OCI-LY1 (cell line): Measurements from ENCODE around the gene SYNPO2.

Experiments used
- H2AFZ ChIP-seq: fragments of 200-600 bp; sonication (generic), shearing (Covaris generic); 2 replicates; pipeline ENCODE4 v1.6.0; 2014; ENCODE audit warnings: antibody characterized with exemption, mild to moderate bottlenecking, low read length
- H3F3A ChIP-seq: fragments of 200-600 bp; sonication (generic), shearing (Covaris generic); 2 replicates; pipeline ENCODE4 v1.6.0; 2014; ENCODE audit warnings: mild to moderate bottlenecking, antibody characterized with exemption, low read length, moderate library complexity; ENCODE audit not compliant: insufficient read depth
- H3K27ac ChIP-seq: fragments of 200-600 bp; sonication (generic); 2 replicates; pipeline ENCODE4 v1.5.1; 2014; ENCODE audit warnings: low read length, mixed run types, mild to moderate bottlenecking, low read depth; ENCODE audit not compliant: poor library complexity, severe bottlenecking
- H3K27me3 ChIP-seq: fragments of 200-600 bp; sonication (generic); 2 replicates; pipeline ENCODE4 v1.6.0; 2014; ENCODE audit warnings: antibody characterized with exemption, mild to moderate bottlenecking, low read length, moderate library complexity; ENCODE audit not compliant: insufficient read depth
- H3K36me3 ChIP-seq: fragments of 200-600 bp; sonication (generic); 2 replicates; pipeline ENCODE4 v1.6.1; 2014; ENCODE audit warnings: mild to moderate bottlenecking, antibody characterized with exemption, low read length, moderate library complexity, mixed read lengths; ENCODE audit not compliant: insufficient read depth
- H3K4me1 ChIP-seq: fragments of 200-600 bp; sonication (generic); 2 replicates; pipeline ENCODE4 v1.5.1; 2014; ENCODE audit warnings: mild to moderate bottlenecking, low read length, moderate library complexity; ENCODE audit not compliant: insufficient read depth, severe bottlenecking
- H3K4me2 ChIP-seq: fragments of 200-600 bp; sonication (generic), shearing (Covaris generic); 2 replicates; pipeline ENCODE4 v1.6.1; 2014; ENCODE audit warnings: low read length
- H3K4me3 ChIP-seq: fragments of 200-600 bp; sonication (generic); 2 replicates; pipeline ENCODE4 v1.5.1; 2014; ENCODE audit warnings: low read length, low read depth, mild to moderate bottlenecking, mixed read lengths; ENCODE audit not compliant: poor library complexity, severe bottlenecking
- H3K79me2 ChIP-seq: fragments of 200-600 bp; shearing (Covaris generic); 2 replicates; pipeline ENCODE4 v1.6.1; 2016; ENCODE audit warnings: mixed run types, low read length, mixed read lengths; ENCODE audit not compliant: insufficient read depth
- H3K9ac ChIP-seq: fragments of 200-600 bp; sonication (generic), shearing (Covaris generic); 2 replicates; pipeline ENCODE4 v1.6.1; 2014; ENCODE audit warnings: mild to moderate bottlenecking, low read length, mixed read lengths
- H3K9me2 ChIP-seq: fragments of 200-600 bp; sonication (generic), shearing (Covaris generic); 2 replicates; pipeline ENCODE4 v1.6.1; 2014; ENCODE audit warnings: low read depth, mild to moderate bottlenecking, low read length, mixed read lengths
- H3K9me3 ChIP-seq: fragments of 200-600 bp; shearing (Covaris generic); 2 replicates; pipeline ENCODE4 v1.6.1; 2014; ENCODE audit warnings: low read length, mixed read lengths
- H4K20me1 ChIP-seq: fragments of 200-600 bp; sonication (generic), shearing (Covaris generic); 2 replicates; pipeline ENCODE4 v1.6.0; 2016; ENCODE audit warnings: mild to moderate bottlenecking, low read length; ENCODE audit not compliant: insufficient read depth
- CTCF ChIP-seq: fragments of 200-600 bp; sonication (generic), shearing (Covaris generic); IDR thresholded peaks from 2 replicates; pipeline ENCODE4 v1.5.1; 2017; ENCODE audit warnings: mild to moderate bottlenecking, antibody characterized with exemption, low read length, moderate library complexity, mixed read lengths
- EZH2 ChIP-seq: fragments of 200-600 bp; sonication (generic), shearing (Covaris generic); IDR thresholded peaks from 2 replicates; pipeline ENCODE4 v1.8.0; 2017; ENCODE audit warnings: borderline replicate concordance, mixed run types, mild to moderate bottlenecking, antibody characterized with exemption, low read length, moderate library complexity, mixed read lengths

SYNPO2 gene

GRCh38 chr4:118964891-118965411 is 76.3 kb downstream of the SYNPO2 start:
- H3K9me3 ChIP-seq = no peaks in the 10 kb centered on the region
- no peaks in the 10 kb centered on the region for H3K4me1 ChIP-seq
- H3K27ac ChIP-seq = no peak overlapping the region
- H4K20me1 ChIP-seq = no peaks in the 10 kb centered on the region
- H3K79me2 ChIP-seq = no peaks in the 10 kb centered on the region
- H3F3A ChIP-seq = no peaks in the 10 kb centered on the region
- no peak overlapping the region for H3K9ac ChIP-seq
- no peaks in the 10 kb centered on the region for H3K27me3 ChIP-seq
- no peak for TF ChIP-seq CTCF
- TF ChIP-seq EZH2 = no peak
- H3K36me3 ChIP-seq = no peaks in the 10 kb centered on the region
- no peaks in the 10 kb centered on the region for H3K9me2 ChIP-seq
- H2AFZ ChIP-seq = no peak overlapping the region
- no peak overlapping the region for H3K4me2 ChIP-seq
- no peak overlapping the region for H3K4me3 ChIP-seq

DNA sequence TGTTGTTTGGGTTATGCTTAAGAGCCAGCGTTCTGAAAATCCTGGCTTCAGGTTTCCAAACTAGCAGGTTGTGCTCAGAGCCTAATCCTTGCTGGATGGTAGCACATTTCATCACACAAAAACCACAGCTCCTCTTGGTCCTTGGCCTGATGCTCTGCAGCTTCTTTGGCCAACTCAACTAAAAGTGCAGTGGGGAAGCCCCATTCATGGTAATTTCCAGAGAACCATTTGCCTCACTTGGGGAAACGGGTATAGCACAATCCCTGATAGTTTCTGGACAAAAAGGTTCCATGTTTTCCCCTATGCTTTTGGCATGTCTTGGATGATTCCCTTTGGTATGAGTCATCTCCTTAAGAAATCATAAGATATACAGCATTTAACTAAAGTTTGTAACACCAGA is 78.7 kb downstream of the SYNPO2 start:
- Histone ChIP-seq H3K4me2 (no peak overlapping the region), H3K4me3 (no peak overlapping the region), H3K9ac (no peak overlapping the region), H3K79me2 (no peaks in the 10 kb centered on the region), H4K20me1 (no peaks in the 10 kb centered on the region), H3K27ac (no peak overlapping the region), H3K9me2 (no peaks in the 10 kb centered on the region), H2AFZ (no peak overlapping the region), H3K27me3 (no peaks in the 10 kb centered on the region), H3K4me1 (no peaks in the 10 kb centered on the region), H3F3A (no peaks in the 10 kb centered on the region), H3K9me3 (no peaks in the 10 kb centered on the region), H3K36me3 (no peaks in the 10 kb centered on the region)
- TF ChIP-seq CTCF (no peak), EZH2 (no peak)

DNA sequence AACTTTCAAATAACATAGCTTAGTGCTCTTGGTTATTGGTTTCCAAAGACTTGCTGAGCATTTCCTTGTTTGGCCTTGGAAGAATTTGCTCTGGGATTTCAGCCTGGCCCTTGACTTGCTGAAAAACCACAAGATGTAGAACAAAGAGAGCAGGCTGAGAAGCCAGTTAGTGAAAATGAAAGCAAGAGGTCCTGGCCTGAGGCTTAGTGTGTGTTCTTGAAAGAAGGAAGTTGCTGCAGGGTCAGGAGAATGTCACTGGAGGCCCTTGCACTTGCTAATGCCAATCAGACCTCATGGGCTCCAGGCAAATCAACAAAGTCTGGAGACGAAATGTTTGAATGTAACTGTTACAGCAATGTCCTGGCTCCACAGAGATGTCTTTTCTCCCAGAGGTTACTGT is 79.4 kb downstream of the SYNPO2 start:
- Histone ChIP-seq H3K4me1 (no peaks in the 10 kb centered on the region), H4K20me1 (no peaks in the 10 kb centered on the region), H3K4me2 (no peak overlapping the region), H3K9me2 (no peaks in the 10 kb centered on the region), H2AFZ (no peak overlapping the region), H3F3A (no peaks in the 10 kb centered on the region), H3K27me3 (no peaks in the 10 kb centered on the region), H3K36me3 (no peaks in the 10 kb centered on the region), H3K27ac (no peak overlapping the region), H3K9me3 (no peaks in the 10 kb centered on the region), H3K79me2 (no peaks in the 10 kb centered on the region), H3K4me3 (no peak overlapping the region), H3K9ac (no peak overlapping the region)
- no peak for TF ChIP-seq CTCF
- no peak for TF ChIP-seq EZH2
